Inflammatory macrophage (primary cell): ENCODE measurements around the gene ZNF700.
"Not testable (repeated sequence)": the region's sequence is repeated elsewhere in the genome, so short reads cannot be mapped to it uniquely, and the experiment has no call there.

Source experiments
- DNase-seq, 2 donors: peaks; one replicate each; pipeline ENCODE4 v3.0.0-alpha.2; 2020 to 2022

Gene ZNF700

DNA sequence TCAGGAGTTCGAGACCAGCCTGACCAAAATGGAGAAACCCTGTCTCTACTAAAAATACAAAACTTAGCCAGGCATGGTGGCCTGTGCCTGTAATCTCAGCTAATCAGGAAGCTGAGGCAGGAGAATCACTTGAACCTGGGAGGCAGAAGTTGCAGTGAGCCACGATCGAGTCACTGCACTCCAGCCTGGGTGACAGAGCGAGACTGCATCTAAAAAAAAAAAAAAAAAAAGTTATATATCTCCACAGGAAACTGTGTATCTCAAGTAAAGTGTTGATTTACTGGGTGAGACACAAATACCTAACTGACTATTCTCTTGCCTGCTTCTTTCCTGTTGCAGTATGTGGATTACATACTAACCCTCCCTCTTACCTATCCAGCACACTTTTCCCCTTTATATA lies 67.0 kb downstream of the ZNF700 start:
- not testable (repeated sequence) for DNase-seq

DNA sequence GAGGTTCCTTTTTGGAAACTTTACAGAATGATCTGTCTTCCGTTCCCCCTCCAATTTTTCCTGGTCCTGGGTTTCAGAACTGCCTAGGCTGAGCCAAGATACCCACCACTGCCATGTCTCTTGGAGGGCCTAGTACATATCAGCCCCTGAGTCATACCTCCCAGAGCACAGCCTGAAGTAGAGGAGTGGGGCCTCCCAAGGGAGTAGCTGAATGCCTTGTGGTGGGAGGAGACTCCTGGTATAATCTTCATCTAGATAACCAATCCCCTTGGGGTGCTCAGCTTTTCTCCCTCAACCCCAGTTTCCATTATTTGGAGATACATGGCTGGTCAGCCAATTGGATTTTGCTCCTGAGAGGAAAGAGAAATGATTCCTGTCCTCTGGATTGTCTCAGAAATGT lies 70.3 kb downstream of the ZNF700 start:
- no peak for DNase-seq
